HG03342 (cell line): ENCODE results near the gene FAM171A2.
"Not testable (repeated sequence)": the region's sequence is repeated elsewhere in the genome, so short reads cannot be mapped to it uniquely, and the experiment has no call there.

Experiments
- ATAC-seq: cut with Tn5 transposase; IDR thresholded peaks from one replicate; pipeline ENCODE4 v1.9.1; 2021; ENCODE audit warnings: mild to moderate bottlenecking, moderate library complexity; ENCODE audit not compliant: unreplicated experiment

FAM171A2 gene

GRCh38 chr17:44383861-44384260 is 20.2 kb upstream of the FAM171A2 start:
- no peak for ATAC-seq

GRCh38 chr17:44383363-44383762 is 19.7 kb upstream of the FAM171A2 start:
- no peak for ATAC-seq

GRCh38 chr17:44382917-44383316 is 19.3 kb upstream of the FAM171A2 start:
- no peak for ATAC-seq

- ATAC-seq: no peak
Observed at GRCh38 chr17:44381810-44382305, 18.2 kb upstream of the FAM171A2 start.

GRCh38 chr17:44380767-44381166 is 17.1 kb upstream of the FAM171A2 start:
- ATAC-seq: no peak

- ATAC-seq: no peak
Observed at GRCh38 chr17:44379887-44380286, 16.2 kb upstream of the FAM171A2 start.

- no peak for ATAC-seq
Observed at GRCh38 chr17:44378171-44378705, 14.6 kb upstream of the FAM171A2 start.

GRCh38 chr17:44376779-44377178 is 13.1 kb upstream of the FAM171A2 start:
- ATAC-seq: no peak

GRCh38 chr17:44376124-44376523 is 12.5 kb upstream of the FAM171A2 start:
- no peak for ATAC-seq

GRCh38 chr17:44375196-44376017 is 11.8 kb upstream of the FAM171A2 start:
- no peak for ATAC-seq

GRCh38 chr17:44374306-44375195 is 10.9 kb upstream of the FAM171A2 start:
- ATAC-seq: no peak

GRCh38 chr17:44372036-44372435 is 8.4 kb upstream of the FAM171A2 start:
- ATAC-seq: no peak

GRCh38 chr17:44369414-44370023 is 5.9 kb upstream of the FAM171A2 start:
- ATAC-seq: not testable (repeated sequence)

GRCh38 chr17:44368391-44369243 is 5.0 kb upstream of the FAM171A2 start:
- ATAC-seq: not testable (repeated sequence)

GRCh38 chr17:44367231-44367979 is 3.8 kb upstream of the FAM171A2 start:
- no peak for ATAC-seq

- not testable (repeated sequence) for ATAC-seq
Observed at GRCh38 chr17:44365051-44365450, 1.4 kb upstream of the FAM171A2 start.

GRCh38 chr17:44362949-44363612 is 572 bp downstream of the FAM171A2 start:
- ATAC-seq: no peak

GRCh38 chr17:44362459-44362948 is 1.1 kb downstream of the FAM171A2 start:
- no peak for ATAC-seq
